HUES48 (cell line): Measurements from ENCODE around the gene PLVAP.
A peak's percentile ranks its signal among the peaks of the same experiment; 100 is the strongest.

Experiments
- H3K27ac ChIP-seq: one replicate; pipeline ENCODE4 v1.7.0; 2013; ENCODE audit warnings: low read depth, low read length, inconsistent platforms
- H3K27me3 ChIP-seq: 2 replicates; pipeline ENCODE4 v1.6.1; 2013; ENCODE audit warnings: mild to moderate bottlenecking, low read length; ENCODE audit not compliant: control insufficient read depth, insufficient read depth
- H3K36me3 ChIP-seq: 2 replicates; pipeline ENCODE4 v1.6.1; 2013; ENCODE audit warnings: low read length; ENCODE audit not compliant: control insufficient read depth, insufficient read depth
- H3K4me1 ChIP-seq: 2 replicates; pipeline ENCODE4 v1.6.1; 2013; ENCODE audit warnings: mild to moderate bottlenecking, low read length; ENCODE audit not compliant: control insufficient read depth, insufficient read depth
- H3K4me3 ChIP-seq: 2 replicates; pipeline ENCODE4 v1.5.1; 2013; ENCODE audit warnings: mild to moderate bottlenecking, low read depth, low read length
- H3K9ac ChIP-seq: 2 replicates; pipeline ENCODE4 v1.6.1; 2013; ENCODE audit warnings: mild to moderate bottlenecking, low read depth, low read length, moderate library complexity
- H3K9me3 ChIP-seq: 2 replicates; pipeline ENCODE4 v1.6.1; 2013; ENCODE audit warnings: low read length; ENCODE audit not compliant: control insufficient read depth, insufficient read depth

PLVAP gene, protein sequence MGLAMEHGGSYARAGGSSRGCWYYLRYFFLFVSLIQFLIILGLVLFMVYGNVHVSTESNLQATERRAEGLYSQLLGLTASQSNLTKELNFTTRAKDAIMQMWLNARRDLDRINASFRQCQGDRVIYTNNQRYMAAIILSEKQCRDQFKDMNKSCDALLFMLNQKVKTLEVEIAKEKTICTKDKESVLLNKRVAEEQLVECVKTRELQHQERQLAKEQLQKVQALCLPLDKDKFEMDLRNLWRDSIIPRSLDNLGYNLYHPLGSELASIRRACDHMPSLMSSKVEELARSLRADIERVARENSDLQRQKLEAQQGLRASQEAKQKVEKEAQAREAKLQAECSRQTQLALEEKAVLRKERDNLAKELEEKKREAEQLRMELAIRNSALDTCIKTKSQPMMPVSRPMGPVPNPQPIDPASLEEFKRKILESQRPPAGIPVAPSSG

DNA sequence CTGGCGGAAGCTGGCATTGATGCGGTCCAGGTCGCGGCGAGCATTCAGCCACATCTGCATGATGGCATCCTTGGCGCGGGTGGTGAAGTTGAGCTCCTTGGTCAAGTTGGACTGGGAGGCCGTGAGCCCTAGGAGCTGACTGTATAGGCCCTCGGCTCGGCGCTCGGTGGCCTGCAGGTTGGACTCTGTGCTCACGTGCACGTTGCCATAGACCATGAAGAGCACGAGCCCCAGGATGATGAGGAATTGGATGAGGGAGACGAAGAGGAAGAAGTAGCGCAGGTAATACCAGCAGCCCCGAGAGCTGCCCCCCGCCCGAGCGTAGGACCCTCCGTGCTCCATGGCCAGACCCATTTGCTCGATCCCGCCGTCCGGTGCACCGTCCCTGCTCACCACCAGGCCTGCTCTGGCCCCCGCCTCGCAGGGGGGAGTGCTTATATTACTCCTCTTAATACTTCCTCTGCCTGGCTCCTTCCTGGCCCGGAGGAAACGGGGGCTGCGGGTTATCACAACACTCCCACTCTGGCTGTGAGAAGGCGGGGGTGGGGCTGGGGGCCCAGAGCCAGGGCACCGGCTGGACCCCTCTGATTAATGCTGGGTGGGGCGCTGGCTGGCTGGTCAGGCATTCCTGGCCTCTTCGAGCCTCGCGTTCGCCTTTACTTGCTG is at the start of gene PLVAP:
Gene PLVAP (minus strand): TSS at position 408 of the 666 bp plus-strand sequence. CDS start 54 bp downstream, at position 354.
- Histone ChIP-seq H3K4me3 (no peak within 1 kb of the TSS), H3K9ac (no peak within 1 kb of the TSS), H3K4me1 (peaks cover 5% of the 10 kb centered on the region; the same call in 1 of the 2 replicates), H3K27ac (no peak within 1 kb of the TSS), H3K36me3 (no peaks in the 10 kb centered on the region), H3K27me3 (no peaks in the 10 kb centered on the region), H3K9me3 (no peaks in the 10 kb centered on the region)

DNA sequence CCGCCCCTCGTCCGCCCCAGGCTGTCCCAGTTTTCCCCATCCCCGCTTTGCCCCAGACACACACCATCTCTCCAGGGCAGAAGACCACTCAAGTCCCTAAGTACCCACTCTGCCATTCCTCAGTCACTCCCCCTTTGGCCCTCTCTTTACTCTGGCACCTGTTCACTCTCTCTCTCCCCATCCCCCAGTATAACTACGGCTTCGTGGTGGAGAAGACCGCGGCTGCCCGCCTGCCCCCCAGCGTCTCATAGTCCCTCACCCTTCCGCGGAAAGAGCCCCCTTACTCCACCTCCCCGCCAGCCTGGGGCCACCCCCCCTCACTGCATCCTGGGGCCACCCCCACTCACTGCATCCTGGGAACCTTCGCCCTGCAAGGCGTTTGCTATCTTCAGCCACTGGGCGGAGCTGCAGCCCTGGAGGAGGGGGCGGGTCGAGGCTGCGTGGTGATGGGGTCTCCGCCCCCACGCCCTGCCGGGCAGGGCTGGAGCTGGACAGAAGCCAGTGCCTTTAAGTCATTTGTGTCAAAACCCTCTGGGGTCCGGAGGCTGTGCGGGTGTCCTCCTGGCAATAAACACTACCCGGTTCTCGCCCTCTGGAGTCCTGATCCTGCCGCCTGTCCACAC is 47.7 kb upstream of the PLVAP start:
- peaks cover 7% of the 10 kb centered on the region; the same call in 1 of the 2 replicates for H3K4me1 ChIP-seq
- H3K27ac ChIP-seq, result no peak overlapping the region
- H3K36me3 ChIP-seq, result 0 out of 2 replicates have a peak, but pooled peaks cover 5% of the 10 kb centered on the region
- no peak overlapping the region for H3K9ac ChIP-seq
- H3K9me3 ChIP-seq, result no peaks in the 10 kb centered on the region
- H3K27me3 ChIP-seq, result no peaks in the 10 kb centered on the region
- peak overlapping the region; percentile 58 for H3K4me3 ChIP-seq

DNA sequence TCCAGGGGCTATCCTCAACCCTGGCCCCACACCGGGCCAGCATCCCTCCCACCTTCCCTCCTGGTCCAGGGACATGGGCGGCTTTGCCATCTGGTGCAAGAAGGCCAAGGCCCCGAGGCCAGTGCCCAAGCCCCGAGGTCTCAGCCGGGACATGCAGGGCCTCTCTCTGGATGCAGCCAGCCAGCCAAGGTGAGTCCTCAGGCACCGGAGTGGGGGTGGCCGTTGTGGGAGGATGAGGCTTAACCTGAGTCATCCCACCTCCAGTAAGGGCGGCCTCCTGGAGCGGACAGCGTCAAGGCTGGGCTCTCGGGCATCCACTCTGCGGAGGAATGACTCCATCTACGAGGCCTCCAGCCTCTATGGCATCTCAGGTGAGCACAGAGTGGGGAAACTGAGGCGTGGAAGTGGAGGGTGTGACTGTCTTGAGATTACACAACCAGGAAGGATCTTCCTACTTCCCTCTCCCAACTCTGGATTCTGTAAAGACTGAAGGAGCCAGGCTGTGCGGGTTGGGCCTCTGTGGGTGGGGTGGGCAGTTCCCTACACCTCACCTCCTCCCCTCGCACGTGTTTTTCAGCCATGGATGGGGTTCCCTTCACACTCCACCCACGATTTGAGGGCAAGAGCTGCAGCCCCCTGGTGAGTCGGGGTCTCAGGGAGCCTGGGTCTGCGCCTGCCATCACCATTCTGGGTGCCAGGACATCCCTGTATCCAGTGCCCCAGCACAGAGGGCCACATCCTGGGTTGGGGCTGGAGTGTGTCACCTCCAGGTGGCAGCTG is 46.5 kb upstream of the PLVAP start:
- Histone ChIP-seq H3K9me3 (no peaks in the 10 kb centered on the region), H3K4me1 (peaks cover 13% of the 10 kb centered on the region; the same call in 1 of the 2 replicates), H3K27me3 (no peaks in the 10 kb centered on the region), H3K4me3 (no peak overlapping the region), H3K9ac (no peak overlapping the region), H3K27ac (no peak overlapping the region), H3K36me3 (0 out of 2 replicates have a peak, but pooled peaks cover 5% of the 10 kb centered on the region)

DNA sequence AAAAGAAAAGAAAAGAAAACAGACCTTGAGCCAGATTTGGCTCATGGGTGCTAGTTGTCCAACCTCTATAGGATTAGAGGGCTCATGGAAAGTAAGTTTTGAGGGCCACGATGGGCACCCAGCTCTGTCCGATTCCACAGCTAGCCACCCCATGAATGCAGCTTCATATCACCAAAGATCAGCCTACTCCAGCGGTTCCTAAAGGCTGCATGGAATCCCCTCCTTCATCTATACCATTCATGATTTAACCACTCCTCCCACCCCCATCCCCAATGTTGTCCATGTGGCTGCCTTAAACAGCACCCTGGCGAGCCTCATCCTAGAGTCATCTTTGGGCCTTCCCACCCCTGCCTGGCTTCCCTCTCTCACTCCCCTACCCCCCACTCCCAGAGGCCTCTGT is 44.8 kb upstream of the PLVAP start:
- peaks cover 13% of the 10 kb centered on the region; the same call in 1 of the 2 replicates for H3K4me1 ChIP-seq
- no peak overlapping the region for H3K9ac ChIP-seq
- H3K9me3 ChIP-seq, result no peaks in the 10 kb centered on the region
- H3K36me3 ChIP-seq, result 0 out of 2 replicates have a peak, but pooled peaks cover 5% of the 10 kb centered on the region
- H3K4me3 ChIP-seq, result no peak overlapping the region
- no peak overlapping the region for H3K27ac ChIP-seq
- H3K27me3 ChIP-seq, result peaks cover under 1% of the 10 kb centered on the region

DNA sequence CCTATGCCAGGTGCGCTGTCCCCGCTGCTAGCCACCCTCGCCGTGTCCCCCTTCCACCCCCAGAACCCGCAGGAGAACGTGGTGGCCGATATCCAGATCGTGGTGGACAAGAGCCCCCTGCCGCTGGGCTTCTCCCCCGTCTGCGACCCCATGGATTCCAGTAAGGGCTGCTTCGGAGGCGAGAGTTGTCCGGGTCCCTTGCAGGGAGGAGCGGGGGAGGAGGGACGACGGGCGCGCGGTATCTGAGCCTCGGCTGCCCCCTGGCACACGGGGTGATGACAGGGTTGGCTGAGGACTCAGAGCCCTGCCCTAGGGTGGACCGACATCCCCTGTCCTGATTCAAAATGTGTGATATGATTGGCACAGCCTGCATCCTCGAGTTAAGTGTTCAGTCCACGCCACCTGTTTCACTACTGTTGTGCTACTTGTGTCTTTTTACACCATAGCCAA is 43.4 kb upstream of the PLVAP start:
- Histone ChIP-seq H3K9me3 (no peaks in the 10 kb centered on the region), H3K9ac (no peak overlapping the region), H3K4me3 (peak overlapping the region; percentile 75), H3K4me1 (peaks cover 18% of the 10 kb centered on the region; the same call in 1 of the 2 replicates), H3K36me3 (0 out of 2 replicates have a peak, but pooled peaks cover 5% of the 10 kb centered on the region), H3K27ac (peak overlapping the region; percentile 35), H3K27me3 (peaks cover 11% of the 10 kb centered on the region)

DNA sequence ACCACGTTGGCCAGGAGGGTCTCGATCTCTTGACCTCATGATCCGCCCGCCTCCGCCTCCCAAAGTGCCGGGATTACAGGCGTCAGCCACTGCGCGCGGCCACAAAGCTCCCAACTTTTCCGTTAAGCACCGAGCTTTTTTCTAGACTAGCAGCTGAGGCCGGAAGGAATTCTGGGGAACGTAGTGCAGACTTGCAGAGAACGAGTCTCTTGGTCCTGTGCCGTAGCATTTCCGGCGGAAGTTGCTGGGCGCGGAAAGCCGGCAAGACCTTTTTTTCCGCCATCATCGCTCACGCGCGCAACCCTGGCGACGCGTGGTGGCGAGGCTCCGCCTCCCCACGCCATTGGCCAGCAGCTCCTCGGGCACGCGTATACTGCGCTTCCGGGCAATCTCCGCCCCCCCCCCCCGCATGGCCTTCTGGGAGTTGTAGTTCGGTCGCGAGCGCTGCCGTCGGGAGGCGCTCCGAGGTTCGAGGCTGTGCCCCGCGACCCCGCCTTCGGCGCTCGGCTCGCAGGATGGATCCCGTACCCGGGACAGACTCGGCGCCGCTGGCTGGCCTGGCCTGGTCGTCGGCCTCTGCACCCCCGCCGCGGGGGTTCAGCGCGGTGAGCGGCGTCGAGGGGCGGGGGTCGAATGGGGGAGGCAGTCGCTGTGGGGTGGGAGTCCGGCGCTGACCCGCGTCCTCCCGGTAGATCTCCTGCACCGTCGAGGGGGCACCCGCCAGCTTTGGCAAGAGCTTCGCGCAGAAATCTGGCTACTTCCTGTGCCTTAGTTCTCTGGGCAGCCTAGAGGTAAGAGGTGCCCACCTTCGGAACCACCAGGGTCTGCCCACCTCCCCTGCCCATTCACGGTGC is 42.7 kb upstream of the PLVAP start, which contains the start of gene MVB12A:
Gene MVB12A (plus strand): TSS at position 427 of the 854 bp plus-strand sequence. CDS start 89 bp downstream, at position 516.
- peak within 1 kb of the TSS; percentile 75 for H3K4me3 ChIP-seq

DNA sequence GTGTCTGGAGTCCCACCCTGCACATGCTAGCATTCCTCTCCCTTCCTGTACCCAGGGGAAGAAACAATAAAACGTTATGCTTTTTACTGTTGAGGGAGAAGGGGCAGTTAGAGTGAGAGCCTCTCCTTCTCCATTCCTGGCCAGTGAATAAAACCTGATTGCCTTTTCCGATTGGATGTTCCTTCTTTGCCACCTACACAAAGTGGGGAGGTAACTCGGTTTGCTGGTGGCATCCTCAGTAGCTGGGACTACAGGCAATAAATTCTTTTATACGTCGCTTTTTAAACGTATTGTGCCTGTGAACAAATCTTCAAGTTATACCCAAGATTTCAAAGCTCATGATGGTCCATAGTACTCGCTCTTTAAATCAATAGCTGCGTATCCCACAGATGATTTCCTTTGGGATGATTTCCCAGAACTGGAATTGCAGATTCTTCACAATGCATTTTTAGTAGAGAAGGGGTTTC is 42.0 kb upstream of the PLVAP start:
- Histone ChIP-seq H3K9me3 (no peaks in the 10 kb centered on the region), H3K36me3 (0 out of 2 replicates have a peak, but pooled peaks cover 5% of the 10 kb centered on the region), H3K4me1 (peaks cover 19% of the 10 kb centered on the region; the same call in 1 of the 2 replicates), H3K4me3 (peak overlapping the region; percentile 56), H3K27ac (peak overlapping the region; percentile 82), H3K9ac (peak overlapping the region; percentile 27; the same call in 1 of the 2 replicates), H3K27me3 (peaks cover 11% of the 10 kb centered on the region)

More for the DNA sequence above, 42.7 kb upstream of the PLVAP start, which contains the start of gene MVB12A:
- Histone ChIP-seq H3K27ac (peak within 1 kb of the TSS; percentile 82), H3K27me3 (peaks cover 11% of the 10 kb centered on the region), H3K9ac (peak within 1 kb of the TSS; percentile 27; the same call in 1 of the 2 replicates), H3K36me3 (0 out of 2 replicates have a peak, but pooled peaks cover 5% of the 10 kb centered on the region), H3K9me3 (no peaks in the 10 kb centered on the region), H3K4me1 (peaks cover 20% of the 10 kb centered on the region; the same call in 1 of the 2 replicates)

DNA sequence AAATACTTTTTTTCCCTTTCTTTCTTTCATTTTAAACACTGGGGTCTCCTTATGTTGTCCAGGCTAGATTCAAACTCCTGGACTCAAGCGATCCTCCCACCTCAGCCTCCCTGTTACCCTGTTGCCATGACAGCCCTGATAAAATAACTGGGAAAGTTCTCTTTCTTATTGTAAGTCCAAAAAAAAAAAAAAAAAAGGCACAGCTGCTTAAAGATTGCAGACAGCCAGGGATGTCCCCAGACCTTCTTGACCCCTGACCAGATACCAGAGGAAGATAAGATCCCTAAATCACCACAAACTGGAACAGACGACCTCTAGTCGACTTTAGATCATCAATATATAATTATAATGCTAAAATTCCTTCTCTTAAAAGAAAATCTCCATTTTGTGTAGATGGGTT is 41.6 kb upstream of the PLVAP start:
- Histone ChIP-seq H3K9ac (no peak overlapping the region), H3K27ac (peak overlapping the region; percentile 82), H3K4me1 (peaks cover 19% of the 10 kb centered on the region; the same call in 1 of the 2 replicates), H3K9me3 (no peaks in the 10 kb centered on the region), H3K27me3 (peaks cover 11% of the 10 kb centered on the region), H3K36me3 (0 out of 2 replicates have a peak, but pooled peaks cover 3% of the 10 kb centered on the region), H3K4me3 (peak overlapping the region; percentile 56; the same call in 1 of the 2 replicates)

DNA sequence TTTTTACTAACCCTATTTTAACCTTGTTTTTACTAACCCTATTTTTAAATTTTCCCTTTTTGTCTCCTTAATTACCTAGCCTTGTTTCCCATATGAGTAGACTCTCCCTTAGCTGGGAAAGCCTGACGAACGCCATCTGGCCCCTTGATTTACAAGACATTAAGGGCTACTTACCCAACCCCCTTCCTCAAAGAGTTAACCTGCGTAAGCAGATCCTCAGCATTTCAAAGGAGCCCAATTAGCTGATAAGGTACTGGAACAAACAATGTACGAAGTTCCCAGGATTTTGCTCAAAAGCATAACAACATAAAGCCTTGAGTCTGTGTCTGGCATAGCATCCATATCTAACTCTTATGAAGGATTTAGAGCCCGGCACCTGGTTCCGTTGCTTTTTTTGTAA is 38.0 kb upstream of the PLVAP start:
- peak overlapping the region; percentile 48 for H3K4me3 ChIP-seq
- peaks cover 11% of the 10 kb centered on the region for H3K27me3 ChIP-seq
- no peak overlapping the region for H3K9ac ChIP-seq
- peak overlapping the region; percentile 94 for H3K27ac ChIP-seq
- no peaks in the 10 kb centered on the region for H3K9me3 ChIP-seq
- peaks cover 21% of the 10 kb centered on the region; the same call in 1 of the 2 replicates for H3K4me1 ChIP-seq
- H3K36me3 ChIP-seq, result no peaks in the 10 kb centered on the region
